GM21619 (cell line): ENCODE data around the gene ZNF331.

Experiments
- ATAC-seq: cut with Tn5 transposase; IDR thresholded peaks from one replicate; pipeline ENCODE4 v1.9.1; 2021; ENCODE audit not compliant: unreplicated experiment

The ZNF331 gene

DNA sequence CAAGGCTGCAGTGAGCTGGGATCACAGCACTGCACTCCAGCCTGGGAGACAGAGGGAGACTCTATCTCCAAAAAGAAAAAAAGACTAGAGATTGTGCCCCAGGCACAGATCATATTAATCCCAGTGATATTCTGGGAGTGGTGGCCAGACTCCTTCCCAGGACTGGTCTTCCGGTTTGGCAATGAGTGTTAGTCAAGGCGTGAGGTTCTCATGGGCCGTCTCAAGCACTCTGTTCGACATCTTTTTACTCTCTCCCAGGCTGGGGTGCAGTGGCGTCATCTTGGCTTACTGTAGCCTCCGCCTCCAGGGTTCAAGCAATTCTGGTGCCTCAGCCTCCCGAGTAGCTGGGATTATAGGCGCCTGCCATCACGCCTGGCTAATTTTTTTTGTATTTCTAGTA lies 88.5 kb downstream of the ZNF331 start:
- ATAC-seq, result no peak

DNA sequence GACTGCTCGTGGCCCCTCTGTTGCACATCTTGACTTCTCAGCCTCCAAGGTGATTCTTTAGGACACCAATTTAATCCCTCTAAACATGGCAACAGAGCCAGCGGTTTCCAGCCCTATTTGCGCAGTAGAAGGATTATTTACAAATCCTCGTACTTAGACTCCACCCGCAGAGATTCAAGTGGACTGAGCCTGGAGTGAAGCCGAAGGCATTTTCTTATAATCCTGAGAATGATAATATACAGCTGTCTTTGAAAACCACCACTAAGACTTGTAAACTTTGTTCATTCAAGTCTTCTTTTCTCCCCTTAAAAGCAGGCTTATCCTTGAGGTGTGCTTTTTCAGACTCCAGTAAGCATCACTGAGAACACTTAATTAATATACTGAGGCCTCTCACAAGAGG lies 89.0 kb downstream of the ZNF331 start:
- no peak for ATAC-seq
